GOT3 (cell line): ENCODE measurements around the gene SLC2A8.

Source experiments
- DNase-seq: peaks from one replicate; lab custom pipeline; 2025; ENCODE audit warnings: mixed read lengths; lab: John Stamatoyannopoulos, UW

Gene SLC2A8

DNA sequence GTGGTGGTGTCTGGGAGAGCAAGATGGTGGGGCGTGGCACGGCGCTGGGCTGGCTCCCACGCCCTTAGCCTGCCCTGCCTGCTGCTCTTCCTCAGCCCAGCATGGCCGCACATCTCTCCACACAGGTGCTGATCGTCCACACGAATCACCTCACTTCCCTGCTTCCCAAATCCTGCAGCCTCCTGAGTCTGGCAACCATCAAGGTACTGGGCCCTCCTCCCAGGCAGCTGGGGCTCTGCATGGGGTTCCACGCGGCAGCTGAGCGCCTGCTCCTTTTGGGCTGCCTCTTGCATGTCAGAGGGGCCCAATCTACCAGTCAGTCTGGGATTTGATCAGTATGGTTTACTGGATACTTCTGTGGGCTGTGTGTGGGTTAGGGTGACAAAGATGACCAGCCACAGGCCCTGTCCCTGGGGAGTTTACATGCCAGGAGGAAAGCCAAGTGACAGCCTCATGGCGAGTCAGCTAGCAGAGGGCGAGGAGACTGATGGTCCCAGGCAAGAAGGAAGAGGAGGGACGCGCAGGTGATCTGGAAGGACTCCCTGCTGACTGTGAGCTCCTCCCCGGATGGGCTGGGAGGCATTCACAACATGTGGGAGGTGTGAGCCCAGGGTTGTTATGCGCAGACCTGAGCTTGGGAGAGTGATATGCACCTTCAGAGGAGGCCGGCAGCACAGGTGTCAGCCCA is 60.4 kb downstream of the SLC2A8 start:
- no peak for DNase-seq
